Mesenchymal stem cell (in vitro differentiated cells and primary cell): ENCODE data around the gene TMEM175.
A peak's percentile ranks its signal among the peaks of the same experiment; 100 is the strongest.

Experiments used
- DNase-seq: peaks from one replicate; pipeline ENCODE4 v3.0.0-alpha.2; 2013
- H2AFZ ChIP-seq: one replicate; pipeline ENCODE4 v1.6.1; 2013; ENCODE audit warnings: low read depth, mild to moderate bottlenecking, control low read depth, inconsistent platforms, low read length, moderate library complexity
- H2AK5ac ChIP-seq: 2 replicates; pipeline ENCODE4 v1.6.1; 2013; ENCODE audit warnings: low read length, moderate library complexity, mild to moderate bottlenecking, inconsistent platforms; ENCODE audit not compliant: severe bottlenecking
- H2BK120ac ChIP-seq: one replicate; pipeline ENCODE4 v1.6.1; 2013; ENCODE audit warnings: low read depth, mild to moderate bottlenecking, inconsistent platforms, low read length, moderate library complexity
- H2BK12ac ChIP-seq, 2 experiments: one replicate each; pipeline ENCODE4 v1.6.1; 2013; ENCODE audit warnings: inconsistent platforms in 2 of 2, low read length in 2 of 2, mild to moderate bottlenecking in 2 of 2, moderate library complexity in 2 of 2, control low read depth in 1 of 2
- H2BK15ac ChIP-seq: one replicate; pipeline ENCODE4 v1.6.1; 2013; ENCODE audit warnings: mild to moderate bottlenecking, low read depth, inconsistent platforms; ENCODE audit not compliant: poor library complexity, severe bottlenecking
- H2BK5ac ChIP-seq: 2 replicates; pipeline ENCODE4 v1.6.1; 2013; ENCODE audit warnings: low read depth, mild to moderate bottlenecking, low read length, control low read depth, inconsistent platforms; ENCODE audit not compliant: poor library complexity, severe bottlenecking
- H3K14ac ChIP-seq, 2 experiments: one replicate each; pipeline ENCODE4 v1.6.1; 2013; ENCODE audit warnings: inconsistent platforms in 2 of 2, low read length in 2 of 2, control low read depth in 1 of 2, mild to moderate bottlenecking in 1 of 2, moderate library complexity in 1 of 2
- H3K18ac ChIP-seq, 2 experiments: one replicate each; pipeline ENCODE4 v1.6.1; 2013; ENCODE audit warnings: inconsistent platforms in 2 of 2, low read length in 2 of 2, control low read depth in 1 of 2, low read depth in 1 of 2, mild to moderate bottlenecking in 1 of 2
- H3K23ac ChIP-seq, 2 experiments: one replicate each; pipeline ENCODE4 v1.6.1; 2013; ENCODE audit warnings: inconsistent platforms in 2 of 2, low read length in 2 of 2, mild to moderate bottlenecking in 2 of 2, moderate library complexity in 2 of 2, control low read depth in 1 of 2
- H3K27ac ChIP-seq: 2 replicates; pipeline ENCODE4 v1.5.1; 2013; ENCODE audit warnings: mild to moderate bottlenecking, moderate library complexity, low read length, control low read depth, inconsistent platforms; ENCODE audit not compliant: poor library complexity, severe bottlenecking
- H3K27me3 ChIP-seq, 2 experiments: 2 replicates each; pipeline versions ENCODE4 v1.6.1 to v1.7.0; 2013; ENCODE audit warnings: low read length in 2 of 2, mild to moderate bottlenecking in 2 of 2, moderate library complexity in 2 of 2, control low read depth in 1 of 2, inconsistent platforms in 1 of 2; ENCODE audit not compliant: control insufficient read depth in 1 of 2, insufficient read depth in 1 of 2
- H3K36me3 ChIP-seq, 2 experiments: 2 replicates each; pipeline versions ENCODE4 v1.6.1 to v1.7.0; 2013; ENCODE audit warnings: low read length in 2 of 2, control low read depth in 1 of 2, inconsistent platforms in 1 of 2, low read depth in 1 of 2, mild to moderate bottlenecking in 1 of 2; ENCODE audit not compliant: insufficient read depth in 2 of 2, control insufficient read depth in 1 of 2
- H3K4ac ChIP-seq, 2 experiments: one replicate each; pipeline ENCODE4 v1.6.1; 2013; ENCODE audit warnings: inconsistent platforms in 2 of 2, low read length in 2 of 2, mild to moderate bottlenecking in 2 of 2, moderate library complexity in 2 of 2, control low read depth in 1 of 2, low read depth in 1 of 2
- H3K4me1 ChIP-seq: 2 replicates; pipeline ENCODE4 v1.6.1; 2013; ENCODE audit warnings: low read depth, low read length, control low read depth; ENCODE audit not compliant: control insufficient read depth, insufficient read depth
- H3K4me2 ChIP-seq: 2 replicates; pipeline ENCODE4 v1.6.1; 2013; ENCODE audit warnings: low read length, mild to moderate bottlenecking, inconsistent platforms; ENCODE audit not compliant: poor library complexity, severe bottlenecking
- H3K4me3 ChIP-seq, 2 experiments: 2 replicates each; pipeline versions ENCODE4 v1.5.1 to v1.7.0; 2013; ENCODE audit warnings: low read length in 2 of 2, mild to moderate bottlenecking in 2 of 2, control low read depth in 1 of 2, low read depth in 1 of 2; ENCODE audit not compliant: insufficient read depth in 1 of 2
- H3K79me1 ChIP-seq: replicated peaks from 2 replicates; pipeline ENCODE4 v1.6.1; 2013; ENCODE audit warnings: mild to moderate bottlenecking, control low read depth, low read length, inconsistent platforms; ENCODE audit not compliant: poor library complexity, severe bottlenecking
- H3K9ac ChIP-seq: 2 replicates; pipeline ENCODE4 v1.7.0; 2013; ENCODE audit warnings: mild to moderate bottlenecking, low read length, moderate library complexity
- H3K9me3 ChIP-seq: 2 replicates; pipeline ENCODE4 v1.7.0; 2013; ENCODE audit warnings: mild to moderate bottlenecking, low read length; ENCODE audit not compliant: control insufficient read depth
- H4K8ac ChIP-seq: one replicate; pipeline ENCODE4 v1.6.1; 2013; ENCODE audit warnings: inconsistent platforms, mild to moderate bottlenecking, low read length, moderate library complexity
- H4K91ac ChIP-seq: one replicate; pipeline ENCODE4 v1.6.1; 2013; ENCODE audit warnings: mild to moderate bottlenecking, low read length, inconsistent platforms
- WGBS: methylation state at CpG from one replicate; pipeline ENCODE4 v1.1.7; 2013; ENCODE audit warnings: mixed read lengths; 5-methylcytosine and 5-hydroxymethylcytosine counted together

The TMEM175 gene

DNA sequence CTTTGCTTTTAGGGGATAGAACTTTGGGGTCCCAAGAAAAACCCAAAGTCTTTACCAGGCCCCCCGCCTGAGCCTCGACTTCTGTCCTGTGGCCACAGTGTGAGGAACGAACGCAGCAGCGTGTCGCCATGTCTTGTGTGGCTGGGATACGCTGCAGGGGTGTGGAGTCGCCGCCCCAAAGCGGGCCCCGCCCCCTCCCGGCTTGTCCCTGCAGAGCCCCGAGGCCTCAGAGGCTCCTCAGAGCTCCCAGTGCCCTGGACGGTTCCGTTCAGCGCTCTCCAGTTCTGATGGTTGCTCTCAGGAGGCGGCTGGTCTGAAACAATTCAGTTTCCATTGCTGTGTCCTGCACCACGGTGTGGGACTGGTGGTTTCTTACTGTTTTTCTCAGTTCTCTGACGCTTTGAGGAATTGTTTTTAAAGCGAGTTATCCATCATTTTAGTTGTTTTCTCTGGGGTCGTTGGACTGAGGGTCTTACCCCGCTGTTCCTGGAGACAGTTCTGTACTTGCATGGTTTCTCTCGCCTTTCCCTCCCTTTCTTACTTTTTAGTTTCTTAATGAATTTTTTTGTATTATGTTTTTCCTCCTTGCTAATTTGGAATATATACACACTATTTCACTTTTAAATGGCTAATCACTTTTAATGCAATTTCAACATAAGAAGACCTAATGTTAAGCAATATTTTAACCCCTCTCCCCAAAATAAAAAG, 53.0 kb downstream of the TMEM175 start:
- WGBS, result 30% methylated on average over 23 of the region's 23 CpGs
- Histone ChIP-seq H3K36me3 (peaks cover 8 to 28% of the 10 kb centered on the region in 2 experiments), H2BK5ac (no peak overlapping the region), H4K8ac (peak overlapping the region; percentile 67), H3K4me3 (peak overlapping the region in 1 of 2 experiments; percentile 93), H2AK5ac (no peak overlapping the region), H2BK15ac (no peak overlapping the region), H3K9me3 (no peaks in the 10 kb centered on the region), H3K18ac (no peak overlapping the region), H2BK120ac (no peak overlapping the region), H3K4me1 (peaks cover 21% of the 10 kb centered on the region), H2BK12ac (no peak overlapping the region), H3K23ac (no peak overlapping the region), H3K4ac (no peak overlapping the region), H3K4me2 (no peak overlapping the region), H3K9ac (peak overlapping the region; percentile 93), H3K14ac (no peak overlapping the region), H3K27me3 (no peaks in the 10 kb centered on the region), H2AFZ (peak overlapping the region; percentile 18), H3K27ac (no peak overlapping the region), H3K79me1 (peaks cover 25% of the 10 kb centered on the region), H4K91ac (no peak overlapping the region)
- peak; percentile 67 for DNase-seq

DNA sequence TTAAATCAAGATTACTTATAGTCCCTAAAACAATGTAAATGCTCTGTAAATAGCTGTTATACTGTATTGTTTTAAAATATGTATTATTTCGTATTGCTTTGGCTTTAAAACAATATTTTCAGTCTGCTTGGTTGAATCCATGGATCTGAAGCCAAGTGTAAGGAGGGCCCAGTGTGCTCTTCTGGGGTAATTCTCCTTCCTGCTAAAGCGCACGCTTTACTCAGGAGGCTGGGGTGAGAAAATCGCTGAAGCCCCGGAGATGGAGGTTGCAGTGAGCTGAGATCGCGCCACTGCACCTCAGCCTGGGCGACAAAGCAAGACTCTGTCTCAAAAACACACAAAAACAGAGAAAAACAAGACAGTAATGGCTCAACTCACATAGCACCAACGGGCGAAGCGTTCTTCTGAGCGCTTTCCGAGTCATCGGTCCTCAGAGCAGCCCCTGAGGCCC, 54.2 kb downstream of the TMEM175 start:
- H2BK12ac ChIP-seq, result peak overlapping the region in 1 of 2 experiments; percentile 18
- H3K27me3 ChIP-seq, result no peaks in the 10 kb centered on the region
- no peak overlapping the region for H2BK15ac ChIP-seq
- peak overlapping the region; percentile 65 for H2BK120ac ChIP-seq
- 11% methylated on average over 14 of the region's 14 CpGs for WGBS
- H3K27ac ChIP-seq, result peak overlapping the region; percentile 46
- H2BK5ac ChIP-seq, result no peak overlapping the region
- H3K4me2 ChIP-seq, result peak overlapping the region; percentile 78
- peak overlapping the region; percentile 93 for H3K9ac ChIP-seq
- H4K91ac ChIP-seq, result peak overlapping the region; percentile 18
- no peak for DNase-seq
- H3K4me1 ChIP-seq, result peaks cover 19% of the 10 kb centered on the region
- peak overlapping the region; percentile 73 to 87 for H3K18ac ChIP-seq
- H3K79me1 ChIP-seq, result peaks cover 30% of the 10 kb centered on the region
- peak overlapping the region; percentile 74 to 93 for H3K4me3 ChIP-seq
- no peak overlapping the region for H3K23ac ChIP-seq
- H3K36me3 ChIP-seq, result peaks cover 19 to 40% of the 10 kb centered on the region in 2 experiments
- no peaks in the 10 kb centered on the region for H3K9me3 ChIP-seq
- H3K4ac ChIP-seq, result peak overlapping the region in 1 of 2 experiments; percentile 1
- peak overlapping the region; percentile 7 for H4K8ac ChIP-seq
- no peak overlapping the region for H3K14ac ChIP-seq
- H2AK5ac ChIP-seq, result no peak overlapping the region
- H2AFZ ChIP-seq, result peak overlapping the region; percentile 47

DNA sequence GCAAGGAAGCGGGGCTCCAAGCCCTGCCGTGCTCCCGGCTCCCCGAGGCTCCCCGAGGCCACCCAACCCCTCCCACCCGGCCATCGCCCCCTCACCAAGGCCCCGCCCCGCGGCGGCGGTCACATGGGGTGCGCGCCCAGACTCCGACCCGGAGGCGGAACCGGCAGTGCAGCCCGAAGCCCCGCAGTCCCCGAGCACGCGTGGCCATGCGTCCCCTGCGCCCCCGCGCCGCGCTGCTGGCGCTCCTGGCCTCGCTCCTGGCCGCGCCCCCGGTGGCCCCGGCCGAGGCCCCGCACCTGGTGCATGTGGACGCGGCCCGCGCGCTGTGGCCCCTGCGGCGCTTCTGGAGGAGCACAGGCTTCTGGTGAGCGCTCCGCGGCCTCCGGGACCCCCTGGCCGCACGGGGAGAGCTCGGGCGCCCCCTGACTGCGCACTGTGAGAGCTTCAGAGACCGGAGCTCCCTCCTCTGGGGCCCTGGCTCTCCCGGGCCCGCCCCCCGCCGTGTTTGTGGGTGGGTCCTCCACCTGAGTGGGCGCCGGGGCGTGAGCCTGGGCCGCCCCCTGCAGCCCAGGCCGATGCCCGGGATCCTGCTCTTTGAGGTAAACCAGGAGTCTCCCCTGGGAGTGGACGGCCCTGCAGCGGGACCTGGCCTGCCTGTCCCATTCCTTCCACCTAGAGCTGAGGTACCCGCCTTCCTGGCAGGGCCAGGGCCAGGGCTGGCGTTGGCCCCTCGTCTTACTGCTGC, 54.8 kb downstream of the TMEM175 start, which contains the start of gene IDUA:
Gene IDUA, plus strand, starts transcription at position 166 of the 745 bp plus-strand sequence. Its CDS starts 41 bp downstream, at position 207.
- Histone ChIP-seq H3K36me3 (peaks cover 19 to 46% of the 10 kb centered on the region in 2 experiments), H2AFZ (peak within 1 kb of the TSS; percentile 47), H3K4me1 (peaks cover 21% of the 10 kb centered on the region), H3K9me3 (no peaks in the 10 kb centered on the region), H3K9ac (peak within 1 kb of the TSS; percentile 93), H3K4me2 (peak within 1 kb of the TSS; percentile 78), H2BK5ac (no peak within 1 kb of the TSS), H3K4me3 (peak within 1 kb of the TSS; percentile 74 to 93), H2BK12ac (peak within 1 kb of the TSS in 1 of 2 experiments; percentile 18), H3K79me1 (peaks cover 30% of the 10 kb centered on the region), H4K8ac (peak within 1 kb of the TSS; percentile 94), H2BK120ac (peak within 1 kb of the TSS; percentile 65), H2AK5ac (no peak within 1 kb of the TSS), H3K14ac (no peak within 1 kb of the TSS), H3K27ac (peak within 1 kb of the TSS; percentile 46), H3K18ac (peak within 1 kb of the TSS; percentile 81 to 87), H3K4ac (peak within 1 kb of the TSS; percentile 1 to 54), H3K27me3 (no peaks in the 10 kb centered on the region), H3K23ac (no peak within 1 kb of the TSS), H4K91ac (peak within 1 kb of the TSS; percentile 83), H2BK15ac (peak within 1 kb of the TSS; percentile 78)
- WGBS, result 5% methylated on average over 54 of the region's 69 CpGs
- DNase-seq, result peak; percentile 79
